Posterior vena cava (tissue), 2 donors: Measurements from ENCODE around the gene YRDC. TPM values are rescaled to one million over a fixed set of nuclear protein-coding genes. Genes with fewer than 3 reads are reported as not detected.

ENCODE experiments used
- DNase-seq: peaks from one replicate; pipeline ENCODE4 v3.0.0-alpha.2; 2020; ENCODE audit warnings: low spot score
- intact Hi-C, 2 donors: fragments of 100-400 bp; cut with DNase I; formaldehyde crosslinking; loops; one replicate each; pipeline versions ENCODE4 v1.14.1 to v1.14.2; 2022 to 2023
- long read RNA-seq, 2 donors: library from polyadenylated mRNA; unstranded; transcript quantifications; one replicate each; pipeline ENCODE4 v2.0.0, GENCODE V29; 2020 to 2021
- total RNA-seq, 2 donors: library from RNA; stranded (reverse); fragmentation: NEBNext Ultra II Directional; extraction: Animal tissue kit (Norgen Biotek cat#: 25700); gene quantifications; one replicate each; pipeline ENCODE4 v1.2.1, GENCODE V29; 2021
- donor health status: DM: yes; HTN: yes; CAD: no.
- donor health status: DM: yes; HTN: yes; CAD: no.

The YRDC gene
- 10 to 100 TPM in 1 of 2 donors, 1 to 10 TPM in 1; 7.1 to 12.0 TPM for total RNA-seq
- long read RNA-seq, donor 1, transcript YRDC-201 (5 exons, 1,826 nt): major isoform, 6 of 7 reads
- long read RNA-seq, donor 1, partial matches to known transcripts: 0 of 7 reads
- long read RNA-seq, donor 1, other reads (novel, unspliced or antisense): 1 of 7 reads
- long read RNA-seq, donor 2, partial matches to known transcripts: 1 of 2 reads
- long read RNA-seq, donor 2, other reads (novel, unspliced or antisense): 1 of 2 reads

GRCh38 chr1:37807555-37808368 lies at the start of gene YRDC, which contains the start of gene C1orf122:
TSS of gene YRDC (minus strand) at chr1:37808208. CDS start at chr1:37808180, 28 bp downstream.
TSS of gene C1orf122 (plus strand) at chr1:37807790. CDS start at chr1:37808405, 615 bp downstream.
- DNase-seq: peak; percentile 99
- intact Hi-C loops: no loop called here

GRCh38 chr1:37854406-37854805 lies 46.4 kb upstream of the YRDC start:
- intact Hi-C loops: no loop called here
- DNase-seq: no peak

GRCh38 chr1:37853157-37853556 lies 45.1 kb upstream of the YRDC start:
- intact Hi-C loops: loop anchor here in 1 of 2 donors (1.0 kb wide), 1 partner anchor 18 kb away; no protein-coding TSS in a partner anchor
- no peak for DNase-seq

- no peak for DNase-seq
- intact Hi-C loops: no loop called here
Observed at GRCh38 chr1:37851782-37852210, 43.8 kb upstream of the YRDC start.

- no peak for DNase-seq
- intact Hi-C loops: no loop called here
Observed at GRCh38 chr1:37851262-37851661, 43.3 kb upstream of the YRDC start.

- DNase-seq: no peak
- intact Hi-C loops: no loop called here
Observed at GRCh38 chr1:37850352-37850955, 42.4 kb upstream of the YRDC start.

- no peak for DNase-seq
Observed at GRCh38 chr1:37849480-37849879, 41.5 kb upstream of the YRDC start.

GRCh38 chr1:37846647-37847339 lies 38.8 kb upstream of the YRDC start:
- intact Hi-C loops: no loop called here
- no peak for DNase-seq

More at GRCh38 chr1:37849480-37849879, 41.5 kb upstream of the YRDC start:
- intact Hi-C loops: no loop called here

- no peak for DNase-seq
- intact Hi-C loops: no loop called here
Observed at GRCh38 chr1:37845786-37846185, 37.8 kb upstream of the YRDC start.

- DNase-seq: no peak
- intact Hi-C loops: no loop called here
Observed at GRCh38 chr1:37845049-37845646, 37.1 kb upstream of the YRDC start.

- intact Hi-C loops: no loop called here
- DNase-seq: no peak
Observed at GRCh38 chr1:37844536-37844935, 36.5 kb upstream of the YRDC start.

- intact Hi-C loops: no loop called here
Observed at GRCh38 chr1:37841652-37842051, 33.6 kb upstream of the YRDC start.

GRCh38 chr1:37840711-37841110 lies 32.7 kb upstream of the YRDC start:
- intact Hi-C loops: no loop called here
- DNase-seq: no peak

More at GRCh38 chr1:37841652-37842051, 33.6 kb upstream of the YRDC start:
- DNase-seq: no peak

GRCh38 chr1:37839676-37840075 lies 31.7 kb upstream of the YRDC start:
- DNase-seq: no peak
- intact Hi-C loops: no loop called here

- intact Hi-C loops: no loop called here
- DNase-seq: no peak
Observed at GRCh38 chr1:37836788-37837187, 28.8 kb upstream of the YRDC start.

GRCh38 chr1:37831809-37832208 lies 23.8 kb upstream of the YRDC start:
- intact Hi-C loops: no loop called here
- no peak for DNase-seq

GRCh38 chr1:37831109-37831508 lies 23.1 kb upstream of the YRDC start:
- intact Hi-C loops: no loop called here
- no peak for DNase-seq

- intact Hi-C loops: no loop called here
- no peak for DNase-seq
Observed at GRCh38 chr1:37828410-37829074, 20.5 kb upstream of the YRDC start.

- intact Hi-C loops: no loop called here
- no peak for DNase-seq
Observed at GRCh38 chr1:37825506-37825905, 17.5 kb upstream of the YRDC start.
